SKM-1 (cell line): ENCODE results near the gene OR51B4.
"Not testable (repeated sequence)": the region's sequence is repeated elsewhere in the genome, so short reads cannot be mapped to it uniquely, and the experiment has no call there.

Experiments
- DNase-seq: peaks from one replicate; lab custom pipeline; 2025; ENCODE audit not compliant: unreplicated experiment; lab: John Stamatoyannopoulos, UW

The OR51B4 gene

GRCh38 chr11:5301846-5302245, at the start of gene OR51B4:
Gene OR51B4 (minus strand): TSS chr11:5301946. CDS start chr11:5301946, 0 bp downstream.
- DNase-seq, result no peak

DNA sequence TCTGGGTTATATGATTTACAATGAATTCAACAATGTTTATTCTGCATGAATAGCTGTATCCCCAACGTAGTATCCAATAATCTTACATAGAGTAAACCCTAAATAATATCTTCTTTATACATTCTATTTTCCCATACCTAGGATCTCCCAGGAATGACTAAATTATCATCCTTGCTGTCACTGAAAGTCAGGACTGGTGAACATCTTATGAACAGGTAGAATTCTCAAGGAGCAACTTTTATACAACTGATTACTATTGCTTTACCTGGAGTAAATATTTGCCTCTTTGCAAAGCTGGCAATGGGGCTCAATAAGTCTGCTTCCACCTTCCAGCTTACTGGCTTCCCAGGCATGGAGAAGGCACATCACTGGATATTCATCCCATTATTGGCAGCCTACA, 49.5 kb upstream of the OR51B4 start, which contains the start of gene OR51B6:
TSS of gene OR51B6 (plus strand) at position 301 of the 400 bp plus-strand sequence. CDS start at position 301, 0 bp downstream.
- DNase-seq, result no peak

- DNase-seq, result no peak
These were observed 47.8 kb upstream of the OR51B4 start for GRCh38 chr11:5349550-5349949.

GRCh38 chr11:5348551-5349194, 46.9 kb upstream of the OR51B4 start:
- no peak for DNase-seq

DNA sequence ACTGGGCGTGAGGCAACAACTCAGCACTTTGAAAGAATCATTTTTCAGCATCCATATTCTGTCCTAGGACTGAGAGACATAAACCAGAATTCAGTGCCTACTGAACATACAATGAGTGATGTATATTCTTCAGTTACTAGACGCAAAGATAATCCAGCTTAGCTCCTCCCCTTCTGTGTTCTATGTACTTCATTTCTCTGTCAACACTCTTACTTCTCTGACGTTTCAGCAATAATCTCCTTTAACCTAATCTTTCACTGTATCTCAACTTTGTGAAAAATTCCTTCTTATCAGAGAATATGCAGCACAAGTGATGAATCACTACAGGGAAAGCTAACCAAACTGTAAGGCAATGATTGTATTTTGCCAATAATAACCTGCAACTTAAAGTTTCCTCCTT, 44.1 kb upstream of the OR51B4 start:
- DNase-seq, result no peak

DNA sequence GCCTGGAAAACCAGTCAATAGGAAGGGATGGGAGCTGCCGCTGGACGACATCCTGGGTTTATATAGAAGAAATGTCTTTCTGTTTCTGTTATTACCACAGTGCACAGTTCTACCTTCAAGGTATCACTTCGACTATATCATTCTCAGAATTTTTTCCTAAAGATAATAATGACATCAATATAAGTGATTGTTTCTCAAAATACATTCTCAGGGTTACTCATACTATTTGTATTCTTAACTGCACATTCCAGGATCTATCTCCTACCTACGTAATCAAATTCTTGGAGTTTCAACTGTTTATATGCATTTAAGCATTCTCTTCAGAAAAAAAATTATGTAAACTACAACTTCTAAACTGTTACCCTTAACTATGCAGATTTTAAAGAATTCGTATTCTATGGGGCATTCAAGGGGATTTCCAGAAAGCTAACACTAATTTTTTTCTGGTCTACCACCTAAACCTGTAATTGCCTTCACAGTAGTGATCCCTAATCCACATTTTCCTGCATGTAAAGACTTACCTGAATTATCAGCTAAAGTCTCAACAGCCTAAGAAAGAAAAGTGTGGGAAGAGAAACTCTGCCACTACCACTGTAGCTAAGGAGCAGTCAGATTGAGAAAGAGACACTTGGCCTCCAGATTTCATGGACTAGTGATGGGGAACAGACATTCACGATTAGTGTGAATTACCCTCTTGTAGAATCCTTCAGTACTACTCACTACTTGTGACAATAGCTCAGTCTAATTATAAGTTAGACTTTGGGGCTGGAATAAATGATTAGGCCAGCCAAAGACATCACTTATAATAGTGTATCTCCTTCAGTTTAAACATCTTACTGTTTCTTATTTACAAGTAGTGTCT, 42.0 kb upstream of the OR51B4 start, which contains the start of gene OR51B5:
TSS of gene OR51B5 (minus strand) at position 51 of the 862 bp plus-strand sequence. CDS start at position 51, 0 bp downstream.
- DNase-seq, result no peak

DNA sequence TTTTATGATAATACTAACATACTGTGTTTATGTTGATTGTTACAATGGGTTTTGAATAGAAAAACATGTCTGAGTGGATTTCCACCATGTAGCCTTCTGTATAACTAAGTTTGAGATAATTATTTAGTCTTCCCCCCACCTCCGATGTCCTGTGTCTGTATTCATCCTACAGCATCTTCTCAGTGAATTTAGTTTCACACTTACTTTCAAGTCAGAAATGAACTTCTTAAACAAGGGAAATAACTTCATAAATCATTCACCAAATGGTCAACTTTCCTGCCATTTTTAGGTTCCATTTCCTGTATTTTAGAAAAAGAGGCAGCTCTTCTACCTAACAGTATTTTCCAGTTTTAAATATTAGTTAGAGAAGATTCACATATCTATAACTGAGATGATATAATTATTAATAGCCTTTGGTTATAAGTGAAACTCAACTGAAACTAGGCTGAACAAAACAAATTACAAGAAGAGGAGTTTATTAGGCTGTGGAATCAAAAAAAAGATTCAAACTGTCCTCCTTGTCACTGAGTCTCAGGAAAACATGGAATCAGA, 38.1 kb upstream of the OR51B4 start:
- no peak for DNase-seq

- DNase-seq, result not testable (repeated sequence)
These were observed 35.5 kb upstream of the OR51B4 start for GRCh38 chr11:5337253-5337652.

DNA sequence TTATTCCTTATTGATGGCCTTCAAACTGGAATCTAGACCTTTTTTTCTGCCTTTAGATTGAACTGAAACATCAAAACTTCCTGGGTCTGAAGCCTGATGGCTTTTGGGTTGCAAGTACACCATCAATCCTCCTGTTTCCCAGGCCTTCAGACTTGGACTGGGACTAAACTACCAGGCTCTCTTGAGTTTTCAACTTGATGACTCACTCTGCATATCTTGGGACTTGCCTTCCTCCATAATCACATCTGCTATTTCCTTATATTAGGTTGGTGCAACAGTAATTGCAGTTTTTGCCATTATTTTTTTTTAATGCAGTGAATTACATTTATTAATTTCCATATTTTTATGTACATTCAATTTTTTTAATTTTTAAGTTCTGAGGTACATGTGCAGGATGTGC, 34.6 kb upstream of the OR51B4 start:
- no peak for DNase-seq

DNA sequence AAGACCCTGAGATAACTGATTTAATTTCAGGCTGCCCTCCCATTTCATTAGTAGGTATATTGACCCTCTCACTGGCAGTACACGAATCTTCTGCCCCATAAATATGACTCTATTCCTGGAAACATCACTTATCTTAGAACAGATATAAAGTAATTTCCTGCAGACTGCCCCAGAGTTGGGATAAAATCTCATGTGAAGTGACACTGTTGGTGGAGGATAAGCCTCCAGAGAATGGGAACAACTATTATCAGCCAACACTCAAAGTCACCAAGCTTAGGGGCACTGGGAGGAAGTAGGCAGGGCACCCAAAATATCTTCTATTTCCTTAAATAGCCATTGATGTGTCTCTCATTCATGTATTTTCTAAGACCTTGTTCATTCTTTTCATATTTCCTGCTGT, 33.4 kb upstream of the OR51B4 start:
- DNase-seq, result no peak

DNA sequence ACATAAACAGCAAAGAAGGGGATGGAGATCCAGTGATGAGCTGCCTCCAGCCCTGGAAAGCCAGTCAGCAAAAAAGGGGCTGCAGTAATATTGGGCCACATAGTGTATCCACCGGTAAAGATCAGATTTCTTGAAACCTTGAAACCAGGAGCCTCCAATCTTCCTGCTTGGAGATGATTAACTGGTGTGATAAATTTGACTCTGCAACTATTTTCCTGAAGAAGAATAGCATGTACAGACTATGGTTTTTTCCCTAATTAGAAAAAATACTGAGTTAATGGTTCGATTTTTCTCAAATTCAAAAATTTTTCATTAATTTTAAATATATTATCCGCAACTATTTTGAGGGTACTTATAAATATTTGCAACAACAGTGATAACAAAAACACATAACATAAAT, 22.5 kb upstream of the OR51B4 start, which contains the start of gene OR51B2:
TSS of gene OR51B2 (minus strand) at position 101 of the 400 bp plus-strand sequence. CDS start at position 101, 0 bp downstream.
- no peak for DNase-seq

GRCh38 chr11:5317292-5317691, 15.5 kb upstream of the OR51B4 start:
- DNase-seq, result no peak

DNA sequence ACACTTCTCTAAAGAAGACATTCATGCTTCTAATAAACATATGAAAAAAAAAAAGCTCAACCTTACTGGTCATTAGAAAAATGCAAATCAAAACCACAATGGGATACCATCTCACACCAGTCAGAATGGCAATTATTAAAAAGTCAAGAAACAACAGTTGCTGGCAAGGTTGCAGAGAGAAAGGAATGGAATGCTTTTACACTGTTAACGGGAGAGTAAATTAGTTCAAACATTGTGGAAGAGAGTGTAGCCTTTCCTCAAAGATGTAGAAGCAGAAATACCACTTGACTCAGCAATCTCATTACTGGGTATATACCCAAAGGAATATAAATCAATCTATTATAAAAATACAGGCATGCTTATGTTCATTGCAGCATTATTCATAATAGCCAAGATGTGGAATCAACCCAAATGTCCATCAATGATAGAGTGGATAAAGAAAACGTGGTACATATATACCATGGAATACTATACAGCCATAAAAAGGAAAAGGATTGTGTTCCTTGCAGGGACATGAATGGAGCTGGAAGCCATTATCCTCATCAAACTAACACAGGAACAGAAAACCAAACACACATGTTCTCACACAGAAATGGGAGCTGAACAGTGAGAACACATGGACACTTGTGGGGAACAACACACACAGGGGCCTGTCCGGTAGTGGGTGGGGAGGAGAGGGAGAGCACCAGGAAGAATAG, 11.7 kb upstream of the OR51B4 start:
- DNase-seq, result not testable (repeated sequence)

- no peak for DNase-seq
These were observed 8.7 kb upstream of the OR51B4 start for GRCh38 chr11:5310423-5310822.

DNA sequence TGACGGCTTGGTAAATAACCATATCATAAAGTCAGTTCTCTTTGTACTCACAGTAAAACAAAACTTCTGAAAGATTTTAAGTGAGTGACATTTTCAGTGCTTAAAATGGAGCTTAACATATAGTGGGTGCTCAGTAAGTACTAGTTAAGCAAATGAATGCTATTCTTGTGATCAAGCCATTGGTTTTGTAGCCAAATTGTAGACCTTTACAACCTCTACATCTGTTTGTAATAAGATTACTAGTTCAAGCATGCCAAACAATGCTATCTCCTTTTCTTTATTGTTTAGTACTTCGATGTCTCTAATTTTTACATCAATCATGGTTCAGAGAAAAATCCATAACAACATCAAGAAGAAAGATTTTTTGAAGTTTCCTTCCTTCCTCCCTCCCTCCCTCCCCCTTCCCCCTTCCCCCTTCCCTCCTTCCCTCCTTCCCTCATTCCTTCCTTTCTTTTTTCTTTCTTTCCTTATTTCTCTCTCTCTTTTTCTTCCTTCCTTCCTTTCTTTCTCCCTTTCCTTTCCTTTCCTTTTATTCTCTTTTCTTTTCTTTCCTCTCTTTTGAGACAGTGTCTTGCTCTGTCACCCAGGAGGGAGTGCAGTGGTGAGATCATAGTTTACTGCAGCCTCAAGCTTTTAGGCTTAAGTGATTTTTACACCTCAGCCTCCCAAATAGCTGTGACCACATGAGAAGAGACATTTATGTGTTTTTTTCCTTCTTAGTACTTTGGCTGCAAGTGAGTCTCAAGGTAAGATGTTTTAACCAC, 5.7 kb upstream of the OR51B4 start:
- DNase-seq, result no peak

- DNase-seq, result no peak
These were observed 2.3 kb upstream of the OR51B4 start for GRCh38 chr11:5304046-5304445.

DNA sequence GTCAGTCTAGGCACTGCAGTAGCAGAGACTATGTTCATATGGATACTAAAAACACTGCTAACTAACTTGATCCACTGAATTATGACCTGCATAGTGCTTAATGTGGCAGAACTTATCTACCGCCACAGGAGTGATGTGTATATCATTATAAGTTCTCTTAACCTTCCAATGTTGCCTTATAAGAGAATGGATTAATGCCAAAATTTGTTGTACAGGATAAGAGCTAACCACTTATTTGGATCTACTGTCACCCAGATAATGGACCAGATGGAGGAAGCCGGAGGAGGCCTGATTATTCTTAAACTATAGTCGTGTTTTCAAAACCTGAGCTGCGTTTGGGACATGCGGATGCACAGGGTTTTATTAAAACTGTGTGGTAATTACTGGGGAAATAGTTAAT, 1.9 kb upstream of the OR51B4 start:
- no peak for DNase-seq

DNA sequence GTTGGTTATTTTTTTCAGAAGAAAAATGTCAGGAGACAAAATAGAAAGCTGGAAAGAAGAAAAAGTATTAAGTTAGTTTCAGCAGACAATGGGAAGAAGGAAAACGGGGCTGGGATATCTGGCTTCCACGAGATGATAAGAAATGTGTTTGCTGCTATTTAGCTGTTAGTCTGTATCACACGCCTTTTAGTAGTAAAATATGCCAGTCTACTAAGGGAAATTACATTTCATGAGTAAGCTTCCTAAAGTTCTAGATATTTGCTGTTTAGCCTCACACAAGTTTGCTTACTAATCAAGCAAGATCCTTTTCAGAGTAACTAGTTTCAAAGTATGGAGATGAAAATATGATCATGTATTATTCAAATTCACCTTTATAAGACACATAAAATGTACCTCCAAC, 1.5 kb downstream of the OR51B4 start:
- DNase-seq, result no peak

DNA sequence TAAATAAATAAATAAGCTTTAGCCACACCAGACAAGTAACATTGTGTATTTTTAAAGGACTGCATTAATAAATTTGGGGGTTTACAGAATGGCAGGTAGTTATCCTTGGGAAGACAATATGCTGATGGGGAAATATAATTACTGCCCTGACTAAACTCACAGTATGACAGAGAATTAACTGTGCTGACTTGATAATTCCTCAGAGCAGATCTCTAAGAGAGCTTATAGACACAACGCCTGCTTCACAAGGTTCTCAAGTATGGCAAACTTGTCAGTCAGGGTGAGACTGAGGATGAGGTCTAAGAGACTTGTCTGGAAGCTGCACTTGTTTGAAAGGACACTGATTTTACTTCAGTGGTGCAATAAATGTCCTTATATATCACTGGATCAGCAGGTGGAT, 3.3 kb downstream of the OR51B4 start:
- DNase-seq, result no peak

- DNase-seq, result no peak
These were observed 3.9 kb downstream of the OR51B4 start for GRCh38 chr11:5297721-5298323.
